Duodenal mucosa (tissue), 2 donors: ENCODE data around the gene LTBP3.
A peak's percentile ranks its signal among the peaks of the same experiment; 100 is the strongest.

ENCODE experiments used
- H3K27ac ChIP-seq: one replicate; pipeline ENCODE4 v1.7.0; 2013; ENCODE audit warnings: low read depth, low read length
- H3K27me3 ChIP-seq, 2 donors: one replicate each; pipeline ENCODE4 v1.7.0; 2013; ENCODE audit warnings: low read length in 2 of 2, control low read depth in 1 of 2; ENCODE audit not compliant: insufficient read depth in 2 of 2, control insufficient read depth in 1 of 2
- H3K36me3 ChIP-seq, 2 donors: one replicate each; pipeline ENCODE4 v1.7.0; 2013; ENCODE audit warnings: low read length in 2 of 2, control low read depth in 1 of 2; ENCODE audit not compliant: insufficient read depth in 2 of 2, control insufficient read depth in 1 of 2
- H3K4me1 ChIP-seq, 2 donors: one replicate each; pipeline ENCODE4 v1.7.0; 2013; ENCODE audit warnings: low read length in 2 of 2, control low read depth in 1 of 2; ENCODE audit not compliant: insufficient read depth in 2 of 2, control insufficient read depth in 1 of 2
- H3K4me3 ChIP-seq, 2 donors: one replicate each; pipeline ENCODE4 v1.7.0; 2013; ENCODE audit warnings: low read length in 2 of 2, low read depth in 1 of 2
- H3K9ac ChIP-seq, 2 donors: one replicate each; pipeline ENCODE4 v1.7.0; 2013; ENCODE audit warnings: low read length in 2 of 2, low read depth in 1 of 2
- H3K9me3 ChIP-seq, 2 donors: one replicate each; pipeline ENCODE4 v1.7.0; 2013; ENCODE audit warnings: low read length in 2 of 2, control low read depth in 1 of 2; ENCODE audit not compliant: control insufficient read depth in 1 of 2

LTBP3 gene

DNA sequence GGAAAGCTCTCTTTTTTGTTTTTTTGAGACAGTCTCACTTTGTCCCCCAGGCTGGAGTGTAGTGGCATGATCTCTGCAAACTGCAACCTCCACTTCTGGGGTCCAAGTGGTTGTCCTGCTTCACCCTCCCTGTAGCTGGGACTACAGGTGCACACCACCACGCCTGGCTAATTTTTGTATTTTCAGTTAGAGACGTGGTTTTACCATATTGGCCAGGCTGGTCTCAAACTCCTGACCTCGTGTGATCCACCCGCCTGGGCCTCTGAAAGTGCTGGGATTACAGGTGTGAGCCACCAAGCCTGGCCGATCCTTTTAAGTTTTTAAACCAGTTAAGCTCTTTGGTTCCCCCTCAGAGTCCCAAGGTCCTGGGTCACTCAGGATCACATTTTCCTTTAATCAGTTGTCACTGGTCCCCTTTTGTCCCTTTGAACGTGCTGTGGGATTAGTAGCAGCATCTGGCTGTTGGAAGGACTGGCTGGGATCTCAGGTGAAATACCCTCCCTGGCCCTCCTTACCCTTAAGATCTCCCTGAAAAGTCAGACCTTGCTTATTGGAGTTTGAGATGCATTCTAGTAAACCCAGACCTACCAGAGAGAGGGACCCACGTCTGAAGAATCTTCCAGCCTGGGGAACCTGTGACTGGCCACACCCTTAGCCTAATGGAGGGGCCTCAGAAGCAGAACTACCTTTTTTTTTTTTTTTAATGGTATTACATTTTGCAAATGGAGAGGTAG, 51.2 kb downstream of the LTBP3 start:
- Histone ChIP-seq H3K9ac (peak overlapping the region; percentile 33 to 100), H3K27me3 (no peaks in the 10 kb centered on the region), H3K9me3 (no peaks in the 10 kb centered on the region), H3K4me1 (peaks cover 27 to 28% of the 10 kb centered on the region in 2 donors), H3K27ac (peak overlapping the region; percentile 56), H3K36me3 (peaks cover 44% of the 10 kb centered on the region in 2 donors), H3K4me3 (peak overlapping the region; percentile 13 to 91)

DNA sequence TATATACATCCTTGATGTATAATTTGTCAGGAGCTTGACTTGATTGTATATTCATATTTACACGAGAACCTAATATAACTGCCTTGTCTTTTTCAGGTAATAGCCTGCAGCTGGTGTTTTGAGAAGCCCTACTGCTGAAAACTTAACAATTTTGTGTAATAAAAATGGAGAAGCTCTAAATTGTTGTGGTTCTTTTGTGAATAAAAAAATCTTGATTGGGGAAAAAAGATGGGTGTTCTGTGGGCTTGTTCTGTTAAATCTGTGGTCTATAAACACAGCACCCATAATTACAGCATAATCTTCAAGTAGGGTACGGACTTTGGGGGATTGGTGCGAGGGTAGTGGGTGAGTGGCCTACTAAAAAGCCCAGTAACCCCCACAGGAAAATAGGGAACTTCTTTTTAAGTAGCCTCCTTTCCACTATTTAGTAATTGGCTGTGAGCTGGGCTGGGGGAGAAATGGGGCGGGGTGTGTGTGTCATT, 51.8 kb downstream of the LTBP3 start:
- Histone ChIP-seq H3K36me3 (peaks cover 50% of the 10 kb centered on the region in 2 donors), H3K4me1 (peaks cover 27 to 28% of the 10 kb centered on the region in 2 donors), H3K27ac (peak overlapping the region; percentile 56), H3K27me3 (no peaks in the 10 kb centered on the region), H3K9ac (peak overlapping the region; percentile 86 to 100), H3K4me3 (peak overlapping the region; percentile 91 to 99), H3K9me3 (no peaks in the 10 kb centered on the region)

DNA sequence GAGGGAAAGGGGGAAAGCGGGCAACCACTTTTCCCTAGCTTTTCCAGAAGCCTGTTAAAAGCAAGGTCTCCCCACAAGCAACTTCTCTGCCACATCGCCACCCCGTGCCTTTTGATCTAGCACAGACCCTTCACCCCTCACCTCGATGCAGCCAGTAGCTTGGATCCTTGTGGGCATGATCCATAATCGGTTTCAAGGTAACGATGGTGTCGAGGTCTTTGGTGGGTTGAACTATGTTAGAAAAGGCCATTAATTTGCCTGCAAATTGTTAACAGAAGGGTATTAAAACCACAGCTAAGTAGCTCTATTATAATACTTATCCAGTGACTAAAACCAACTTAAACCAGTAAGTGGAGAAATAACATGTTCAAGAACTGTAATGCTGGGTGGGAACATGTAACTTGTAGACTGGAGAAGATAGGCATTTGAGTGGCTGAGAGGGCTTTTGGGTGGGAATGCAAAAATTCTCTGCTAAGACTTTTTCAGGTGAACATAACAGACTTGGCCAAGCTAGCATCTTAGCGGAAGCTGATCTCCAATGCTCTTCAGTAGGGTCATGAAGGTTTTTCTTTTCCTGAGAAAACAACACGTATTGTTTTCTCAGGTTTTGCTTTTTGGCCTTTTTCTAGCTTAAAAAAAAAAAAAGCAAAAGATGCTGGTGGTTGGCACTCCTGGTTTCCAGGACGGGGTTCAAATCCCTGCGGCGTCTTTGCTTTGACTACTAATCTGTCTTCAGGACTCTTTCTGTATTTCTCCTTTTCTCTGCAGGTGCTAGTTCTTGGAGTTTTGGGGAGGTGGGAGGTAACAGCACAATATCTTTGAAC, 52.5 kb downstream of the LTBP3 start:
- peaks cover 56 to 57% of the 10 kb centered on the region in 2 donors for H3K36me3 ChIP-seq
- peak overlapping the region; percentile 91 to 99 for H3K4me3 ChIP-seq
- H3K4me1 ChIP-seq, result peaks cover 27 to 28% of the 10 kb centered on the region in 2 donors
- H3K9me3 ChIP-seq, result no peaks in the 10 kb centered on the region
- H3K27ac ChIP-seq, result peak overlapping the region; percentile 76
- H3K27me3 ChIP-seq, result no peaks in the 10 kb centered on the region
- H3K9ac ChIP-seq, result peak overlapping the region; percentile 86 to 100

DNA sequence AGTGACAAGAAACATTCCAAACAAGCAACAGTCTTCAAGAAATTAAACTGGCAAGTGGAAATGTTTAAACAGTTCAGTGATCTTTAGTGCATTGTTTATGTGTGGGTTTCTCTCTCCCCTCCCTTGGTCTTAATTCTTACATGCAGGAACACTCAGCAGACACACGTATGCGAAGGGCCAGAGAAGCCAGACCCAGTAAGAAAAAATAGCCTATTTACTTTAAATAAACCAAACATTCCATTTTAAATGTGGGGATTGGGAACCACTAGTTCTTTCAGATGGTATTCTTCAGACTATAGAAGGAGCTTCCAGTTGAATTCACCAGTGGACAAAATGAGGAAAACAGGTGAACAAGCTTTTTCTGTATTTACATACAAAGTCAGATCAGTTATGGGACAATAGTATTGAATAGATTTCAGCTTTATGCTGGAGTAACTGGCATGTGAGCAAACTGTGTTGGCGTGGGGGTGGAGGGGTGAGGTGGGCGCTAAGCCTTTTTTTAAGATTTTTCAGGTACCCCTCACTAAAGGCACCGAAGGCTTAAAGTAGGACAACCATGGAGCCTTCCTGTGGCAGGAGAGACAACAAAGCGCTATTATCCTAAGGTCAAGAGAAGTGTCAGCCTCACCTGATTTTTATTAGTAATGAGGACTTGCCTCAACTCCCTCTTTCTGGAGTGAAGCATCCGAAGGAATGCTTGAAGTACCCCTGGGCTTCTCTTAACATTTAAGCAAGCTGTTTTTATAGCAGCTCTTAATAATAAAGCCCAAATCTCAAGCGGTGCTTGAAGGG, 53.3 kb downstream of the LTBP3 start:
- Histone ChIP-seq H3K4me1 (peaks cover 27 to 28% of the 10 kb centered on the region in 2 donors), H3K27ac (peak overlapping the region; percentile 76), H3K4me3 (peak overlapping the region; percentile 91 to 99), H3K9ac (peak overlapping the region; percentile 86 to 100), H3K36me3 (peaks cover 59 to 64% of the 10 kb centered on the region in 2 donors), H3K9me3 (no peaks in the 10 kb centered on the region), H3K27me3 (no peaks in the 10 kb centered on the region)

DNA sequence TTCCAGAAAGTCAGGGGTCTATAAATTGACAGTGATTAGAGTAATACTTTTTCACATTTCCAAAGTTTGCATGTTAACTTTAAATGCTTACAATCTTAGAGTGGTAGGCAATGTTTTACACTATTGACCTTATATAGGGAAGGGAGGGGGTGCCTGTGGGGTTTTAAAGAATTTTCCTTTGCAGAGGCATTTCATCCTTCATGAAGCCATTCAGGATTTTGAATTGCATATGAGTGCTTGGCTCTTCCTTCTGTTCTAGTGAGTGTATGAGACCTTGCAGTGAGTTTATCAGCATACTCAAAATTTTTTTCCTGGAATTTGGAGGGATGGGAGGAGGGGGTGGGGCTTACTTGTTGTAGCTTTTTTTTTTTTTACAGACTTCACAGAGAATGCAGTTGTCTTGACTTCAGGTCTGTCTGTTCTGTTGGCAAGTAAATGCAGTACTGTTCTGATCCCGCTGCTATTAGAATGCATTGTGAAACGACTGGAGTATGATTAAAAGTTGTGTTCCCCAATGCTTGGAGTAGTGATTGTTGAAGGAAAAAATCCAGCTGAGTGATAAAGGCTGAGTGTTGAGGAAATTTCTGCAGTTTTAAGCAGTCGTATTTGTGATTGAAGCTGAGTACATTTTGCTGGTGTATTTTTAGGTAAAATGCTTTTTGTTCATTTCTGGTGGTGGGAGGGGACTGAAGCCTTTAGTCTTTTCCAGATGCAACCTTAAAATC, 54.0 kb downstream of the LTBP3 start:
- Histone ChIP-seq H3K27me3 (no peaks in the 10 kb centered on the region), H3K27ac (peak overlapping the region; percentile 76), H3K4me1 (peaks cover 27 to 28% of the 10 kb centered on the region in 2 donors), H3K9ac (peak overlapping the region; percentile 86 to 100), H3K4me3 (peak overlapping the region; percentile 91 to 99), H3K36me3 (peaks cover 59 to 64% of the 10 kb centered on the region in 2 donors), H3K9me3 (no peaks in the 10 kb centered on the region)

DNA sequence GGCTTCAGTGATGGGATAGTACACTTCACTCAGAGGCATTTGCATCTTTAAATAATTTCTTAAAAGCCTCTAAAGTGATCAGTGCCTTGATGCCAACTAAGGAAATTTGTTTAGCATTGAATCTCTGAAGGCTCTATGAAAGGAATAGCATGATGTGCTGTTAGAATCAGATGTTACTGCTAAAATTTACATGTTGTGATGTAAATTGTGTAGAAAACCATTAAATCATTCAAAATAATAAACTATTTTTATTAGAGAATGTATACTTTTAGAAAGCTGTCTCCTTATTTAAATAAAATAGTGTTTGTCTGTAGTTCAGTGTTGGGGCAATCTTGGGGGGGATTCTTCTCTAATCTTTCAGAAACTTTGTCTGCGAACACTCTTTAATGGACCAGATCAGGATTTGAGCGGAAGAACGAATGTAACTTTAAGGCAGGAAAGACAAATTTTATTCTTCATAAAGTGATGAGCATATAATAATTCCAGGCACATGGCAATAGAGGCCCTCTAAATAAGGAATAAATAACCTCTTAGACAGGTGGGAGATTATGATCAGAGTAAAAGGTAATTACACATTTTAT, 54.7 kb downstream of the LTBP3 start:
- Histone ChIP-seq H3K4me3 (peak overlapping the region; percentile 91 to 99), H3K4me1 (peaks cover 27 to 28% of the 10 kb centered on the region in 2 donors), H3K27ac (peak overlapping the region; percentile 83), H3K9me3 (no peaks in the 10 kb centered on the region), H3K9ac (peak overlapping the region; percentile 86 to 100), H3K36me3 (peaks cover 59 to 64% of the 10 kb centered on the region in 2 donors), H3K27me3 (no peaks in the 10 kb centered on the region)

DNA sequence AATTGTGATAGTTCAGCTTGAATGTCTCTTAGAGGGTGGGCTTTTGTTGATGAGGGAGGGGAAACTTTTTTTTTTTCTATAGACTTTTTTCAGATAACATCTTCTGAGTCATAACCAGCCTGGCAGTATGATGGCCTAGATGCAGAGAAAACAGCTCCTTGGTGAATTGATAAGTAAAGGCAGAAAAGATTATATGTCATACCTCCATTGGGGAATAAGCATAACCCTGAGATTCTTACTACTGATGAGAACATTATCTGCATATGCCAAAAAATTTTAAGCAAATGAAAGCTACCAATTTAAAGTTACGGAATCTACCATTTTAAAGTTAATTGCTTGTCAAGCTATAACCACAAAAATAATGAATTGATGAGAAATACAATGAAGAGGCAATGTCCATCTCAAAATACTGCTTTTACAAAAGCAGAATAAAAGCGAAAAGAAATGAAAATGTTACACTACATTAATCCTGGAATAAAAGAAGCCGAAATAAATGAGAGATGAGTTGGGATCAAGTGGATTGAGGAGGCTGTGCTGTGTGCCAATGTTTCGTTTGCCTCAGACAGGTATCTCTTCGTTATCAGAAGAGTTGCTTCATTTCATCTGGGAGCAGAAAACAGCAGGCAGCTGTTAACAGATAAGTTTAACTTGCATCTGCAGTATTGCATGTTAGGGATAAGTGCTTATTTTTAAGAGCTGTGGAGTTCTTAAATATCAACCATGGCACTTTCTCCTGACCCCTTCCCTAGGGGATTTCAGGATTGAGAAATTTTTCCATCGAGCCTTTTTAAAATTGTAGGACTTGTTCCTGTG, 55.4 kb downstream of the LTBP3 start:
- H3K9me3 ChIP-seq, result no peaks in the 10 kb centered on the region
- peak overlapping the region; percentile 83 for H3K27ac ChIP-seq
- H3K4me1 ChIP-seq, result peaks cover 27 to 28% of the 10 kb centered on the region in 2 donors
- H3K27me3 ChIP-seq, result no peaks in the 10 kb centered on the region
- peak overlapping the region; percentile 86 to 100 for H3K9ac ChIP-seq
- H3K36me3 ChIP-seq, result peaks cover 59 to 64% of the 10 kb centered on the region in 2 donors
- peak overlapping the region; percentile 91 to 99 for H3K4me3 ChIP-seq

DNA sequence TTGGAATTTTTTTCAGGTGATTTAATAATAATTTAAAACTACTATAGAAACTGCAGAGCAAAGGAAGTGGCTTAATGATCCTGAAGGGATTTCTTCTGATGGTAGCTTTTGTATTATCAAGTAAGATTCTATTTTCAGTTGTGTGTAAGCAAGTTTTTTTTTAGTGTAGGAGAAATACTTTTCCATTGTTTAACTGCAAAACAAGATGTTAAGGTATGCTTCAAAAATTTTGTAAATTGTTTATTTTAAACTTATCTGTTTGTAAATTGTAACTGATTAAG, 55.9 kb downstream of the LTBP3 start:
- peaks cover 59 to 64% of the 10 kb centered on the region in 2 donors for H3K36me3 ChIP-seq

More for the DNA sequence above, 55.9 kb downstream of the LTBP3 start:
- Histone ChIP-seq H3K9ac (peak overlapping the region; percentile 86 to 100), H3K9me3 (no peaks in the 10 kb centered on the region), H3K4me3 (peak overlapping the region; percentile 91 to 99), H3K27ac (peak overlapping the region; percentile 97), H3K4me1 (peaks cover 25 to 28% of the 10 kb centered on the region in 2 donors), H3K27me3 (no peaks in the 10 kb centered on the region)
